A549 (cell line): Measurements from ENCODE around the gene CACNA1H.
"Not testable (repeated sequence)": the region's sequence is repeated elsewhere in the genome, so short reads cannot be mapped to it uniquely, and the experiment has no call there.

Experiments used
- EHF ChIP-seq: fragments of 250-450 bp; sonication (Bioruptor Pico); IDR thresholded peaks from 2 replicates; pipeline ENCODE4 v1.5.0; 2020; ENCODE audit warnings: mild to moderate bottlenecking
- RNF2 ChIP-seq: fragments of 200-600 bp; sonication (generic); IDR thresholded peaks from 2 replicates; pipeline ENCODE4 v1.6.1; 2016; ENCODE audit warnings: low read depth, mild to moderate bottlenecking, antibody characterized with exemption, moderate library complexity, borderline replicate concordance
- TF ChIP-seq, protein P1 (sequence below): fragments of 450-650 bp; IDR thresholded peaks from 2 replicates; pipeline ENCODE4 v1.6.1; 2014; ENCODE audit warnings: antibody characterized with exemption

GRCh38 chr16:1253701-1254364 is 100.9 kb downstream of the CACNA1H start:
- not testable (repeated sequence) for TF ChIP-seq RNF2, EHF
- TF ChIP-seq, protein P1, sequence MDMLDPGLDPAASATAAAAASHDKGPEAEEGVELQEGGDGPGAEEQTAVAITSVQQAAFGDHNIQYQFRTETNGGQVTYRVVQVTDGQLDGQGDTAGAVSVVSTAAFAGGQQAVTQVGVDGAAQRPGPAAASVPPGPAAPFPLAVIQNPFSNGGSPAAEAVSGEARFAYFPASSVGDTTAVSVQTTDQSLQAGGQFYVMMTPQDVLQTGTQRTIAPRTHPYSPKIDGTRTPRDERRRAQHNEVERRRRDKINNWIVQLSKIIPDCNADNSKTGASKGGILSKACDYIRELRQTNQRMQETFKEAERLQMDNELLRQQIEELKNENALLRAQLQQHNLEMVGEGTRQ = not testable (repeated sequence)
